HG02852 (cell line): Measurements from ENCODE around the gene DNM3.

ENCODE experiments used
- ATAC-seq: cut with Tn5 transposase; IDR thresholded peaks from one replicate; pipeline ENCODE4 v1.9.1; 2021; ENCODE audit warnings: mild to moderate bottlenecking, moderate library complexity; ENCODE audit not compliant: unreplicated experiment

DNM3 gene

GRCh38 chr1:172162236-172162635 is 320.9 kb downstream of the DNM3 start:
- no peak for ATAC-seq

GRCh38 chr1:172163498-172164215 is 322.4 kb downstream of the DNM3 start:
- ATAC-seq = no peak

GRCh38 chr1:172165403-172165802 is 324.1 kb downstream of the DNM3 start:
- no peak for ATAC-seq

GRCh38 chr1:172167796-172168596 is 326.7 kb downstream of the DNM3 start:
- no peak for ATAC-seq

- no peak for ATAC-seq
Measured at GRCh38 chr1:172168597-172168872, 327.2 kb downstream of the DNM3 start.

- ATAC-seq = no peak
Measured at GRCh38 chr1:172169836-172170235, 328.5 kb downstream of the DNM3 start.

- ATAC-seq = no peak
Measured at GRCh38 chr1:172172352-172172831, 331.1 kb downstream of the DNM3 start.

GRCh38 chr1:172176206-172176605 is 334.9 kb downstream of the DNM3 start:
- no peak for ATAC-seq

GRCh38 chr1:172177849-172178248 is 336.6 kb downstream of the DNM3 start:
- ATAC-seq = no peak

GRCh38 chr1:172178886-172179285 is 337.6 kb downstream of the DNM3 start:
- ATAC-seq = no peak

GRCh38 chr1:172179918-172180317 is 338.6 kb downstream of the DNM3 start:
- no peak for ATAC-seq

GRCh38 chr1:172180501-172181285 is 339.4 kb downstream of the DNM3 start:
- ATAC-seq = peak; percentile 64

GRCh38 chr1:172184506-172185191 is 343.4 kb downstream of the DNM3 start:
- no peak for ATAC-seq

GRCh38 chr1:172185211-172185610 is 343.9 kb downstream of the DNM3 start:
- ATAC-seq = peak; percentile 65

GRCh38 chr1:172185996-172186395 is 344.7 kb downstream of the DNM3 start:
- no peak for ATAC-seq

- ATAC-seq = no peak
Measured at GRCh38 chr1:172201572-172201971, 360.3 kb downstream of the DNM3 start.

GRCh38 chr1:172203135-172203823 is 362.0 kb downstream of the DNM3 start:
- no peak for ATAC-seq

- no peak for ATAC-seq
Measured at GRCh38 chr1:172203902-172204301, 362.6 kb downstream of the DNM3 start.

- ATAC-seq = no peak
Measured at GRCh38 chr1:172206256-172206655, 365.0 kb downstream of the DNM3 start.

GRCh38 chr1:172208635-172209034 is 367.3 kb downstream of the DNM3 start:
- ATAC-seq = no peak
